Measurements from ENCODE around the gene GTPBP2. TPM values are rescaled to one million over a fixed set of nuclear protein-coding genes. Genes with fewer than 3 reads are reported as not detected.

Gene GTPBP2
- total and polyA plus RNA-seq, 10 of the 15 experiments (the other 5 are each of a cell fraction or from before 2014, with no cell fraction given) = 5.9 to 63.4 (median 39.8) TPM

GRCh38 chr6:43624786-43625288 is 4.2 kb downstream of the GTPBP2 start:
- ChIA-PET RAD21 (ENCODE audit: unreplicated experiment) (no interaction called here), SMC1A (ENCODE audit: uncharacterized antibody, unreplicated experiment) (no interaction called here), CTCF (interaction anchor here (1.0 kb wide), 1 partner anchor 142 kb away, joined by 3 read pairs; no protein-coding TSS in a partner anchor), POLR2A (interaction anchor here (1.8 kb wide), 1 partner anchor 11 kb away, joined by 4 read pairs; no protein-coding TSS in a partner anchor)
- no peak overlapping the region for H3K9ac ChIP-seq (ENCODE audit: control insufficient read depth, insufficient read depth, low read length)
- 90% methylated on average over 7 of the region's 7 CpGs for WGBS (ENCODE audit: insufficient coverage, insufficient replicate concordance, low lambda C conversion rate, missing lambda C conversion rate)
- H4K20me1 ChIP-seq (ENCODE audit: control insufficient read depth, insufficient read depth) = no peaks in the 10 kb centered on the region
- H3K27ac ChIP-seq (ENCODE audit: control insufficient read depth, insufficient read depth) = no peak overlapping the region
- no peak overlapping the region for H2AFZ ChIP-seq (ENCODE audit: control insufficient read depth, low read depth, low read length)
- FAIRE-seq = no peak
- H3K4me3 ChIP-seq = no peak overlapping the region
- H3K79me2 ChIP-seq (ENCODE audit: control insufficient read depth, insufficient read depth, low read length) = peaks cover 22% of the 10 kb centered on the region
- H3K9me3 ChIP-seq (replicated peaks; ENCODE audit: control insufficient read depth, insufficient read depth, low read length) = no peaks in the 10 kb centered on the region
- in situ Hi-C loops (cut with MboI) (no loop called here), intact Hi-C loops (cut with micrococcal nuclease; ENCODE audit: unreplicated experiment) (no loop called here)
- no TSS peak for BruUV-seq (replicated peaks)
- DNase-seq (ENCODE audit: low read depth, low spot score) = no peak
- H3K27me3 ChIP-seq (replicated peaks in 1 of 2; ENCODE audit: control insufficient read depth in 2 of 2, insufficient read depth in 2 of 2, low read length in 1 of 2) = no peaks in the 10 kb centered on the region
- peaks cover 20 to 48% of the 10 kb centered on the region in 2 experiments for H3K36me3 ChIP-seq (ENCODE audit: control insufficient read depth in 2 of 2, insufficient read depth in 2 of 2, low read length in 1 of 2)
- peaks cover 9% of the 10 kb centered on the region for H3K4me1 ChIP-seq (ENCODE audit: control insufficient read depth, insufficient read depth, low read length)
- TF ChIP-seq HDAC2 (IDR thresholded peaks at IDR 0.05) (no peak), ESRRA (IDR thresholded peaks at IDR 0.05; ENCODE audit: low read length) (no peak), SIN3A (IDR thresholded peaks at IDR 0.05; ENCODE audit: low read depth, low read length) (no peak), SUZ12 (IDR thresholded peaks at IDR 0.05; ENCODE audit: unreplicated experiment) (no peak), ZNF24 (IDR thresholded peaks at IDR 0.05) (no peak), KDM1A (IDR thresholded peaks at IDR 0.05; ENCODE audit: borderline replicate concordance) (no peak), GABPA (IDR thresholded peaks at IDR 0.05; ENCODE audit: low read depth) (no peak), EZH2 (IDR thresholded peaks at IDR 0.05; ENCODE audit: borderline replicate concordance, control insufficient read depth, low read depth, low read length) (no peak), RB1 (IDR thresholded peaks at IDR 0.05; ENCODE audit: borderline replicate concordance) (no peak), ZNF217 (IDR thresholded peaks at IDR 0.05) (no peak), RBBP5 (conservative IDR thresholded peaks at IDR 0.05) (no peak), RFX5 (IDR thresholded peaks at IDR 0.05; ENCODE audit: low read depth, low read length) (no peak), USF1 (IDR thresholded peaks at IDR 0.05; ENCODE audit: borderline replicate concordance, extremely low read length, insufficient read depth, low read depth, low read length) (no peak), HDGF (IDR thresholded peaks at IDR 0.05) (no peak), PBX3 (IDR thresholded peaks at IDR 0.05; ENCODE audit: insufficient replicate concordance, low read depth, low read length) (no peak), RELA (IDR thresholded peaks at IDR 0.05; ENCODE audit: borderline replicate concordance, partially characterized antibody) (no peak), CHD1 (IDR thresholded peaks at IDR 0.05; ENCODE audit: low read depth, low read length) (no peak), IRF4 (IDR thresholded peaks at IDR 0.05; ENCODE audit: low read depth, low read length) (no peak), FOXK2 (IDR thresholded peaks at IDR 0.05) (no peak), PRDM15 (CRISPR knock-in tag; IDR thresholded peaks at IDR 0.05) (no peak)
- ATAC-seq = no peak
- no peak overlapping the region for H3K4me2 ChIP-seq (ENCODE audit: control insufficient read depth, insufficient read depth)

Data from GM12878 (cell line).